A549 (cell line): ENCODE data around the gene TRAPPC5. TPM values are rescaled to one million over a fixed set of nuclear protein-coding genes. Genes with fewer than 3 reads are reported as not detected.

Experiments
- ATAC-seq, 2 experiments: fragments of 200-7000 bp in 1 of 2; fragments of >200 bp in 1 of 2; cut with Nextera tagmentation in 1 of 2; cut with Tn5 transposase in 1 of 2; 3 replicates each; pipeline versions ENCODE4 v1.8.0 to v1.9.1; 2018 to 2020; ENCODE audit warnings: mild to moderate bottlenecking in 1 of 2, moderate library complexity in 1 of 2
- CTCF ChIA-PET: fragments of 300-600 bp; sonication (Branson Sonifier 250); formaldehyde crosslinking; extraction: SDS; loops from one replicate; lab custom pipeline; 2021; ENCODE audit warnings: antibody characterized with exemption, inconsistent platforms; lab: Yijun Ruan, JAX
- POLR2A ChIA-PET: fragments of 350-600 bp; formaldehyde crosslinking; extraction: SDS; loops from one replicate; lab custom pipeline; 2021; ENCODE audit warnings: antibody characterized with exemption, inconsistent platforms; lab: Yijun Ruan, JAX
- DNase-seq, 2 experiments: peaks; one replicate each; pipeline versions ENCODE4 v3.0.0 to v3.0.0-alpha.2; 2011 to 2016; ENCODE audit warnings: low read depth in 1 of 2, low spot score in 1 of 2
- FAIRE-seq: peaks from 2 replicates; lab custom pipeline; 2011; peaks lifted over from hg19 to GRCh38; lab: Jason Lieb, UNC
- H3K27ac ChIP-seq, 2 experiments: fragments of >200 bp; sonication (Bioruptor Twin); formaldehyde crosslinking; 3 replicates each; pipeline ENCODE4 v1.5.1; 2016 to 2017
- H3K4me1 ChIP-seq: fragments of >200 bp; sonication (Bioruptor Twin); formaldehyde crosslinking; 3 replicates; pipeline ENCODE4 v1.6.1; 2016
- H3K4me2 ChIP-seq: fragments of >200 bp; sonication (Bioruptor Twin); formaldehyde crosslinking; 3 replicates; pipeline ENCODE4 v1.6.1; 2016
- H3K4me3 ChIP-seq: fragments of >200 bp; sonication (Bioruptor Twin); formaldehyde crosslinking; 3 replicates; pipeline ENCODE4 v1.5.1; 2016
- H3K9me3 ChIP-seq: fragments of >200 bp; sonication (Bioruptor Twin); formaldehyde crosslinking; 3 replicates; pipeline ENCODE4 v1.6.1; 2016
- BCL3 ChIP-seq: fragments of >200 bp; sonication (Bioruptor Twin); formaldehyde crosslinking; IDR thresholded peaks from 3 replicates; pipeline ENCODE4 v1.6.1; 2016
- CBX8 ChIP-seq: fragments of 200-600 bp; sonication (generic); IDR thresholded peaks from 2 replicates; pipeline ENCODE4 v1.6.1; 2016
- CTCF ChIP-seq: fragments of >200 bp; sonication (Bioruptor Twin); formaldehyde crosslinking; IDR thresholded peaks from 3 replicates; pipeline ENCODE4 v1.5.1; 2016
- EHMT2 ChIP-seq: fragments of 200-600 bp; sonication (generic); IDR thresholded peaks from 2 replicates; pipeline ENCODE4 v1.6.1; 2016; ENCODE audit warnings: antibody characterized with exemption, low read depth, mild to moderate bottlenecking, moderate library complexity
- HMGXB4 ChIP-seq: fragments of 250-450 bp; sonication (Bioruptor Pico); IDR thresholded peaks from 2 replicates; pipeline ENCODE4 v1.5.0; 2021; ENCODE audit warnings: mild to moderate bottlenecking, moderate library complexity, borderline replicate concordance
- JUN ChIP-seq, 2 experiments: fragments of >200 bp; sonication (Bioruptor Twin); formaldehyde crosslinking; IDR thresholded peaks; 2 replicates in 1 of 2; 3 replicates in 1 of 2; pipeline ENCODE4 v1.6.1; 2016 to 2017
- KDM1A ChIP-seq: fragments of 200-600 bp; sonication (generic); IDR thresholded peaks from 2 replicates; pipeline ENCODE4 v1.6.1; 2016; ENCODE audit warnings: low read depth, mild to moderate bottlenecking
- MAX ChIP-seq: IDR thresholded peaks from 2 replicates; pipeline ENCODE4 v1.6.1; 2012
- MAZ ChIP-seq: fragments of 150-350 bp; IDR thresholded peaks from 2 replicates; pipeline ENCODE4 v1.6.1; 2014; ENCODE audit warnings: antibody characterized with exemption, low read depth, low read length, borderline replicate concordance
- PHF8 ChIP-seq: fragments of 200-600 bp; sonication (generic); IDR thresholded peaks from 2 replicates; pipeline ENCODE4 v1.6.1; 2016; ENCODE audit warnings: low read depth, mild to moderate bottlenecking, antibody characterized with exemption, moderate library complexity, borderline replicate concordance
- POLR2A ChIP-seq: IDR thresholded peaks from 2 replicates; pipeline ENCODE4 v1.6.1; 2012; ENCODE audit warnings: mild to moderate bottlenecking, low read length
- POLR2AphosphoS2 ChIP-seq: conservative IDR thresholded peaks from 2 replicates; pipeline ENCODE4 v1.6.1; 2012; ENCODE audit warnings: low read length, improper control_type of control experiment, inconsistent platforms
- RAD21 ChIP-seq, 2 experiments: fragments of >200 bp in 1 of 2; sonication (Bioruptor Twin) in 1 of 2; formaldehyde crosslinking in 1 of 2; IDR thresholded peaks in 1 of 2; conservative IDR thresholded peaks in 1 of 2; 2 replicates in 1 of 2; 3 replicates in 1 of 2; pipeline ENCODE4 v1.6.1; 2012 to 2018; ENCODE audit warnings: inconsistent platforms in 1 of 2
- REST ChIP-seq: fragments of 200-600 bp; sonication (generic); IDR thresholded peaks from 2 replicates; pipeline ENCODE4 v1.6.1; 2016; ENCODE audit warnings: antibody characterized with exemption, mild to moderate bottlenecking, moderate library complexity
- SMC3 ChIP-seq: fragments of >200 bp; sonication (Bioruptor Twin); formaldehyde crosslinking; IDR thresholded peaks from 3 replicates; pipeline ENCODE4 v1.6.1; 2018; ENCODE audit warnings: inconsistent platforms
- USF2 ChIP-seq: fragments of 450-650 bp; IDR thresholded peaks from 2 replicates; pipeline ENCODE4 v1.6.1; 2014; ENCODE audit warnings: antibody characterized with exemption
- WGBS: methylation state at CpG from one replicate; pipeline ENCODE4 v1.1.6; 2017; ENCODE audit errors: missing lambda C conversion rate; 5-methylcytosine and 5-hydroxymethylcytosine counted together
- polyA minus RNA-seq: library from RNA; depleted of rRNA, polyadenylated mRNA; stranded (reverse); fragments of >200 nt; gene quantifications from 2 replicates; pipeline ENCODE4 v1.2.3, GENCODE V29; 2011; rRNA and poly(A)+ RNA removed
- polyA plus RNA-seq, 4 experiments: library from polyadenylated mRNA; depleted of rRNA in 3 of 4; stranded (reverse); fragments of >200 nt; fragmentation: RNase III in 1 of 4; extraction: RNeasy Plus Mini Kit Qiagen cat#74134 plus additional on column Dnase treatment in 1 of 4; gene quantifications; 2 replicates in 3 of 4; 3 replicates in 1 of 4; pipeline ENCODE4 v1.2.3, GENCODE V29; 2011 to 2017

TRAPPC5 gene
- 23.8 and 31.6 TPM in 2 replicates for polyA plus RNA-seq (2011; rRNA removed)
- 85.4 and 117 TPM in 2 replicates for polyA plus RNA-seq (2012; cell fraction: cytosol; rRNA removed)
- polyA plus RNA-seq (2012; cell fraction: nucleus; rRNA removed): 33.9 and 87.2 TPM in 2 replicates
- 50.9 to 60.8 TPM (median 59.8 TPM) in 3 replicates for polyA plus RNA-seq (2017; fragmentation: RNase III; extraction: RNeasy Plus Mini Kit Qiagen cat#74134 plus additional on column Dnase treatment)
- polyA minus RNA-seq: 11.0 and 14.7 TPM in 2 replicates

- 0% methylated on average over 6 of the region's 79 CpGs for WGBS
- DNase-seq (peak; percentile 39 to 75), ATAC-seq (peak; percentile 70 to 83)
- H3K4me2 ChIP-seq: peak within 1 kb of the TSS; percentile 100
- CTCF ChIA-PET: interaction anchor here (0.6 to 3.2 kb wide), 51 partner anchors 8 to 585 kb away, joined by 3 to 45 read pairs (median 4); partner anchors contain the start of genes CD209, PET100, RETN and STXBP2
- POLR2A ChIA-PET: interaction anchor here (1.0 to 2.0 kb wide), 2 partner anchors 112 to 119 kb away, joined by 3 to 5 read pairs; no protein-coding TSS in a partner anchor
- H3K9me3 ChIP-seq: no peaks in the 10 kb centered on the region
- TF ChIP-seq JUN (IDR thresholded peaks at IDR 0.05) (peak in 1 of 2 experiments; percentile 57; a peak in 1 of 5 replicates), POLR2A (peak; percentile 61), CBX8 (no peak), RAD21 (conservative IDR thresholded peaks at IDR 0.05 in 1 of 2, IDR thresholded peaks at IDR 0.05 in 1 of 2) (peak; percentile 68 to 89), USF2 (no peak), BCL3 (0 out of 3 replicates have a peak, but pooled peaks have one; percentile 35), MAX (0 out of 2 replicates have a peak, but pooled peaks have one; percentile 49), CTCF (peak; percentile 88), HMGXB4 (CRISPR knock-in tag) (no peak), SMC3 (peak; percentile 76)
- TF ChIP-seq, all 56 proteins: peak for 7
- no peak for FAIRE-seq
- H3K4me3 ChIP-seq: peak within 1 kb of the TSS; percentile 99
- peaks cover 10% of the 10 kb centered on the region; the same call in 2 of the 3 replicates for H3K4me1 ChIP-seq
- H3K27ac ChIP-seq: peak within 1 kb of the TSS; percentile 99
Observed at GRCh38 chr19:7680606-7681339, at the start of gene TRAPPC5. Gene TRAPPC5 (plus strand): TSS chr19:7680833. CDS start chr19:7682254, 1,421 bp downstream.

GRCh38 chr19:7631577-7631976 lies 49.1 kb upstream of the TRAPPC5 start:
- no peak for TF ChIP-seq POLR2AphosphoS2
- no peak for TF ChIP-seq KDM1A
- TF ChIP-seq REST: no peak
- no peak for TF ChIP-seq EHMT2
- no peak for TF ChIP-seq BCL3
- no peak for TF ChIP-seq MAZ
- no peak for TF ChIP-seq PHF8
- TF ChIP-seq, all 56 proteins: peak for 0
- POLR2A ChIA-PET: no interaction called here
- 72% methylated on average over 8 of the region's 12 CpGs for WGBS
- no peak for ATAC-seq
- Histone ChIP-seq H3K4me3 (no peak overlapping the region), H3K9me3 (no peaks in the 10 kb centered on the region), H3K4me1 (peaks cover 14% of the 10 kb centered on the region; the same call in 1 of the 3 replicates), H3K4me2 (no peak overlapping the region), H3K27ac (no peak overlapping the region)
- FAIRE-seq: no peak
- DNase-seq: no peak
- CTCF ChIA-PET: interaction anchor here (1.0 to 2.4 kb wide), 4 partner anchors 20 to 277 kb away, joined by 3 to 7 read pairs (median 4); partner anchors contain the start of gene TRAPPC5
